Endodermal cell (in vitro differentiated cells): Measurements from ENCODE around the gene TPK1. TPM values are rescaled to one million over a fixed set of nuclear protein-coding genes. Genes with fewer than 3 reads are reported as not detected.

Experiments used
- DNase-seq: peaks from one replicate; pipeline ENCODE4 v3.0.0-alpha.2; 2017
- H3K27ac ChIP-seq: 2 replicates; pipeline ENCODE4 v1.5.1; 2013; ENCODE audit warnings: mild to moderate bottlenecking, low read depth, low read length, moderate library complexity
- H3K27me3 ChIP-seq: 2 replicates; pipeline ENCODE4 v1.6.1; 2013; ENCODE audit warnings: mild to moderate bottlenecking, low read length, moderate library complexity; ENCODE audit not compliant: insufficient read depth, control insufficient read depth, poor library complexity, severe bottlenecking
- H3K36me3 ChIP-seq: 2 replicates; pipeline ENCODE4 v1.7.0; 2013; ENCODE audit warnings: mild to moderate bottlenecking, low read length, moderate library complexity; ENCODE audit not compliant: control insufficient read depth, insufficient read depth
- H3K4me1 ChIP-seq: one replicate; pipeline ENCODE4 v1.7.0; 2013; ENCODE audit warnings: low read length; ENCODE audit not compliant: control insufficient read depth, insufficient read depth
- H3K4me3 ChIP-seq: 2 replicates; pipeline ENCODE4 v1.5.1; 2013; ENCODE audit warnings: mild to moderate bottlenecking, low read length, moderate library complexity
- H3K9ac ChIP-seq: 2 replicates; pipeline ENCODE4 v1.6.1; 2013; ENCODE audit warnings: mild to moderate bottlenecking, low read length, moderate library complexity; ENCODE audit not compliant: poor library complexity, severe bottlenecking; ENCODE audit errors: extremely low read depth
- H3K9me3 ChIP-seq: 2 replicates; pipeline ENCODE4 v1.6.1; 2013; ENCODE audit warnings: mild to moderate bottlenecking, low read length, moderate library complexity; ENCODE audit not compliant: control insufficient read depth
- H3K27ac Mint-ChIP-seq: 2 replicates; pipeline ENCODE4 v1.8.0; 2020; ENCODE audit warnings: mixed read lengths
- H3K27me3 Mint-ChIP-seq: 2 replicates; pipeline ENCODE4 v1.8.0; 2021; ENCODE audit warnings: mild to moderate bottlenecking, mixed read lengths; ENCODE audit not compliant: insufficient read depth
- H3K36me3 Mint-ChIP-seq: 2 replicates; pipeline ENCODE4 v1.8.0; 2020; ENCODE audit warnings: low read depth, mixed read lengths
- H3K4me1 Mint-ChIP-seq: 2 replicates; pipeline ENCODE4 v1.8.0; 2020; ENCODE audit warnings: mixed read lengths
- H3K4me3 Mint-ChIP-seq: 2 replicates; pipeline ENCODE4 v1.8.0; 2020; ENCODE audit warnings: mild to moderate bottlenecking, moderate library complexity, mixed read lengths
- H3K9me3 Mint-ChIP-seq: 2 replicates; pipeline ENCODE4 v1.8.0; 2020; ENCODE audit warnings: mild to moderate bottlenecking, mixed read lengths
- WGBS, 2 experiments: methylation state at CpG; one replicate each; pipeline versions ENCODE4 v1.1.5 to v1.1.7; 2013; ENCODE audit warnings: missing lambda C conversion rate in 2 of 2, mixed read lengths in 1 of 2; ENCODE audit not compliant: insufficient coverage in 1 of 2, insufficient read length in 1 of 2; 5-methylcytosine and 5-hydroxymethylcytosine counted together
- total RNA-seq, 2 donors: library from RNA; stranded (reverse); fragmentation: NEBNext Ultra II Directional in 1 of 2; extraction: Animal tissue kit (Norgen Biotek cat#: 25700) in 1 of 2; gene quantifications; 2 replicates in 1 of 2; 3 replicates in 1 of 2; pipeline ENCODE4 v1.2.1, GENCODE V29; 2021
- TF ChIP-seq, protein P1 (sequence below): fragments of 200-600 bp; sonication (generic); conservative IDR thresholded peaks from 2 replicates; pipeline ENCODE4 v1.5.0; 2021; ENCODE audit warnings: antibody characterized with exemption, mild to moderate bottlenecking

Gene TPK1
- total RNA-seq, 2 donors from 2014 or later = 9.7 TPM

DNA sequence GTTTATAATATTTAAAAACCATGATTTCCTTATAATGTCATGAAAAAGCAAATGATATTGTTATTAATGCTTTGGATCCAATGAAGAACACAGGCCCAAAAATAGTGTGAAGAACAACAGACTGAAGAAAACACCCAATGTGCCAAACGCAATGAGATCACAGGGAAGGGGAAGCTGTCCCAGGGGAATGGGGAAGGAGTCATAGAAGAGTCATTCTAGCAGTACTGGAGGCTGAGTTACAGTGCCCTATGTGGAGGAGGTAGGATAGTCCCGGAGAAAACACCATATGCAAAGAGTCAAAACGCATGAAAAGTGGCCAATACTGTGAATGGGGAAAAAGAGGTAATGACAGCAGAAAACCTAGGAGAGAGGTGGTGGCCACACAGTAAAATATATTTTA is 50.9 kb downstream of the TPK1 start:
- Histone ChIP-seq H3K36me3 (no peaks in the 10 kb centered on the region), H3K27ac (no peak overlapping the region), H3K9me3 (no peaks in the 10 kb centered on the region), H3K4me3 (no peak overlapping the region), H3K27me3 (no peaks in the 10 kb centered on the region), H3K4me1 (no peaks in the 10 kb centered on the region), H3K9ac (no peak overlapping the region)
- Mint-ChIP-seq H3K4me3 (no peak overlapping the region), H3K27ac (no peak overlapping the region), H3K4me1 (peaks cover 5% of the 10 kb centered on the region), H3K27me3 (no peaks in the 10 kb centered on the region), H3K36me3 (no peaks in the 10 kb centered on the region), H3K9me3 (no peaks in the 10 kb centered on the region)
- no peak for DNase-seq
- TF ChIP-seq, protein P1, sequence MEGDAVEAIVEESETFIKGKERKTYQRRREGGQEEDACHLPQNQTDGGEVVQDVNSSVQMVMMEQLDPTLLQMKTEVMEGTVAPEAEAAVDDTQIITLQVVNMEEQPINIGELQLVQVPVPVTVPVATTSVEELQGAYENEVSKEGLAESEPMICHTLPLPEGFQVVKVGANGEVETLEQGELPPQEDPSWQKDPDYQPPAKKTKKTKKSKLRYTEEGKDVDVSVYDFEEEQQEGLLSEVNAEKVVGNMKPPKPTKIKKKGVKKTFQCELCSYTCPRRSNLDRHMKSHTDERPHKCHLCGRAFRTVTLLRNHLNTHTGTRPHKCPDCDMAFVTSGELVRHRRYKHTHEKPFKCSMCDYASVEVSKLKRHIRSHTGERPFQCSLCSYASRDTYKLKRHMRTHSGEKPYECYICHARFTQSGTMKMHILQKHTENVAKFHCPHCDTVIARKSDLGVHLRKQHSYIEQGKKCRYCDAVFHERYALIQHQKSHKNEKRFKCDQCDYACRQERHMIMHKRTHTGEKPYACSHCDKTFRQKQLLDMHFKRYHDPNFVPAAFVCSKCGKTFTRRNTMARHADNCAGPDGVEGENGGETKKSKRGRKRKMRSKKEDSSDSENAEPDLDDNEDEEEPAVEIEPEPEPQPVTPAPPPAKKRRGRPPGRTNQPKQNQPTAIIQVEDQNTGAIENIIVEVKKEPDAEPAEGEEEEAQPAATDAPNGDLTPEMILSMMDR = no peak
- WGBS, 2 experiments = 83 to 91% methylated on average over 2 to 3 of the region's 3 CpGs

DNA sequence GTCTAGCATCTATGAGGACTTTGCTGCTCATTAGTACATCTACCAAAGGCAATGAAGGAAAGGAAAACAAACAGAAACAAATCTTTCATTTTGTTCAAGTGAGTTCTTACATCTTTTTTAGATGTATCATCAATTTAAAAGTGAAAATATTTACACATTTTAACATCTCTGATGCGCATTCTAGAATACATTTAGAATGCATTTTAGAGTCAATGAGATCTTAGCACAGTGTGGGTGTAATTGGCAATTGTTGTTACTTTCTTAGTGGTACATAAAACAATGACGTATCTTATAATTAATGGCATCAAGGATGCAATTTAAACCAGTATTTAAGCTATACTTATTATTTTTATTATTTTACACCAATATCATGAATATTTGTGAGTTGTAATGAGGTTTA is 51.4 kb downstream of the TPK1 start:
- 100% methylated on average over 1 of the region's 2 CpGs; no CpG with 5 or more reads in 1 of the 2 experiments for WGBS, 2 experiments
- no peak overlapping the region for H3K27ac Mint-ChIP-seq
- no peaks in the 10 kb centered on the region for H3K27me3 Mint-ChIP-seq
- Histone ChIP-seq H3K4me3 (no peak overlapping the region), H3K9me3 (peaks cover under 1% of the 10 kb centered on the region), H3K4me1 (no peaks in the 10 kb centered on the region), H3K27ac (no peak overlapping the region), H3K36me3 (no peaks in the 10 kb centered on the region), H3K9ac (no peak overlapping the region), H3K27me3 (no peaks in the 10 kb centered on the region)
- TF ChIP-seq, protein P1 = no peak
- no peaks in the 10 kb centered on the region for H3K36me3 Mint-ChIP-seq
- H3K9me3 Mint-ChIP-seq = no peaks in the 10 kb centered on the region
- H3K4me1 Mint-ChIP-seq = peaks cover 5% of the 10 kb centered on the region
- no peak overlapping the region for H3K4me3 Mint-ChIP-seq
- no peak for DNase-seq

DNA sequence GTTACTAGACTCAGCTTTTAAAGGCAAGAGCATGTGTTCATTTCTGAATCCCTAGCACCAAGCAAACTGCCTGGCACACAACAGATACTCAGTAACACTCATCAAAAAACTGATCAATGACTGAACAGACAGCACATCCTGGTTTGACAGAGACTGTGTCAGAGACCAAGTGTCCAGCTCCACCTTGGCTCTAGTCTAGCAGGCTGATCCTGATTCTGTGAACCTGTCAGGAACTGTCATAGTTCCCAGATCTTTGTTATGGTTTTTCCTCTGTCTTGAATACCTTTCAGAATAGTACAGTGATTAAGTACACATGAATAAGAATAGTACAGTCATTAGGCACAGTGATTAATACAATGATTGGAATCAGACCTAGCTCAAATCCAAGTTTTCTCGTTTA is 53.0 kb downstream of the TPK1 start:
- H3K36me3 ChIP-seq = no peaks in the 10 kb centered on the region
- DNase-seq = no peak
- Mint-ChIP-seq H3K27ac (no peak overlapping the region), H3K4me1 (peaks cover 5% of the 10 kb centered on the region), H3K36me3 (peaks cover under 1% of the 10 kb centered on the region), H3K4me3 (no peak overlapping the region), H3K27me3 (no peaks in the 10 kb centered on the region), H3K9me3 (peaks cover 11% of the 10 kb centered on the region)
- H3K4me1 ChIP-seq = no peaks in the 10 kb centered on the region
- no peak overlapping the region for H3K9ac ChIP-seq
- H3K27me3 ChIP-seq = no peaks in the 10 kb centered on the region
- 60 to 80% methylated on average over 1 of the region's 1 CpG for WGBS, 2 experiments
- peaks cover 10% of the 10 kb centered on the region for H3K9me3 ChIP-seq
- TF ChIP-seq, protein P1 = no peak
- H3K27ac ChIP-seq = no peak overlapping the region
- H3K4me3 ChIP-seq = no peak overlapping the region
